Measurements from ENCODE around the gene ZDHHC14. TPM values are rescaled to one million over a fixed set of nuclear protein-coding genes. Genes with fewer than 3 reads are reported as not detected.

ZDHHC14 gene
- total and polyA plus RNA-seq, 2 of the 8 experiments (the other 6 are each of a cell fraction or from before 2014, with no cell fraction given), result 2.9 to 5.3 TPM

DNA sequence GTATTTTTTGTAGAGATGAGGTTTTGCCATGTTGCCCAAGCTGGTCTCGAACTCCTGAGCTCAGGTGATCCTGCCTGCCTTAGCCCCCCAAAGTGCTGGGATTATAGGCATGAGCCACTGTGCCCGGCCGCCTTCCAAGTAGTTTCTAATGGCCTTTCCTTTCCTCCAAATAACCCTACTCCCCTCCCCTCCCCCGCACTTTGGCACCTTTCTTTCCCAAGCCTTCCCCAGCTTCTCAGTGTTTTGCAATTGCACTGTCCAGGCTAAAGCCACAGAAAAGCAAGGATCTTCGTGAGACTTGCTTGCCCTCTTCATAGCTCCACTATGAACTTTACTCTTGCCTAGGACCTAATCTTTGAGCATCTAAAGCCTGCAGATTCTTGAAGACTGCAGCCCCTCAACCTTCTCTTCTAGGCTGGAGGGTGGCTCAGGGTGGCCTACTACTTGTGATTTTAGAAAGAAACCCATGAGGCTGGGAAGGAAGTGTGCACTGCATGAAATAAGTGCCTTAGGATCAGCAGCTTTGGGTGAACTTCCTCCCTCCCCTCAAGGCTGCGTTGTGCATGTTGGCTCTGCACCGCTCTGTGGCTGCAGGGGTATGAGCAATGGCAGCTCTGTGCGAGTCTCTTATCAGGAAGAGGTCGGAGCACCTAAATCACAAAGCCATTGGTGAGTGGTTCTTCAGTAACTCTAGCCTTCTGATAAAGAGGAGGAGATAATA lies 289.6 kb downstream of the ZDHHC14 start (continued):
- TF ChIP-seq SIN3A (conservative IDR thresholded peaks at IDR 0.05 in 1 of 2, IDR thresholded peaks at IDR 0.05 in 1 of 2; ENCODE audit: low read depth in 1 of 2, low read length in 2 of 2) (no peak), EZH2 (IDR thresholded peaks at IDR 0.05; ENCODE audit: low read depth, low read length, severe bottlenecking) (no peak), POU5F1 (IDR thresholded peaks at IDR 0.05; ENCODE audit: low read depth, low read length) (no peak)
